WI38 (cell line): ENCODE data around the gene PRL.

Experiments used
- H3K4me3 ChIP-seq: 2 replicates; pipeline ENCODE4 v1.5.1; 2011; ENCODE audit warnings: low read depth, mild to moderate bottlenecking, control low read depth, low read length
- CTCF ChIP-seq: IDR thresholded peaks from 2 replicates; pipeline ENCODE4 v1.5.1; 2012; ENCODE audit warnings: low read depth, mild to moderate bottlenecking, control low read depth, low read length

Gene PRL

GRCh38 chr6:22328474-22328873, 31.6 kb upstream of the PRL start:
- TF ChIP-seq CTCF = no peak
- H3K4me3 ChIP-seq = no peak overlapping the region

- no peak overlapping the region for H3K4me3 ChIP-seq
- no peak for TF ChIP-seq CTCF
Measured at GRCh38 chr6:22327881-22328280, 31.0 kb upstream of the PRL start.

DNA sequence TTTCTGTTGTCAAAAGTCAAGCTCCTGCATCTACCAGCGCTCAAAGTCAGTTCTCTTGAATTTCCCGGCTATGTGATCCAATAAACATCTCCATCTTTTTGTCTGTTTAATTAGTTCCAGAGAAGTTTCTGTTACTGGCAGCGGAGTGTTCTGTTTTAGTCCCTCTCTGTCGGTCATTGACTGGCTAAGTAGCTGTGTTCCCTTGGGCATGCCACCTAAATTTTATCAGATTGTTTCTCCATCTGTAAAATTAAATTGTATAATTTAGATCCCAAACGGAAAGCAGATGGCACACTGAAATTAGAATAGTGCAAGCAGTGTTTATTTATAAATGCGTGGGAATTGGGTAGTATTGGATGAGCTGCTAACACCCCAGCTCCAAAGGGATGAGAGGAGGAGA, 29.7 kb upstream of the PRL start:
- H3K4me3 ChIP-seq = no peak overlapping the region
- TF ChIP-seq CTCF = no peak

- no peak for TF ChIP-seq CTCF
- H3K4me3 ChIP-seq = no peak overlapping the region
Measured at GRCh38 chr6:22325481-22325880, 28.6 kb upstream of the PRL start.

DNA sequence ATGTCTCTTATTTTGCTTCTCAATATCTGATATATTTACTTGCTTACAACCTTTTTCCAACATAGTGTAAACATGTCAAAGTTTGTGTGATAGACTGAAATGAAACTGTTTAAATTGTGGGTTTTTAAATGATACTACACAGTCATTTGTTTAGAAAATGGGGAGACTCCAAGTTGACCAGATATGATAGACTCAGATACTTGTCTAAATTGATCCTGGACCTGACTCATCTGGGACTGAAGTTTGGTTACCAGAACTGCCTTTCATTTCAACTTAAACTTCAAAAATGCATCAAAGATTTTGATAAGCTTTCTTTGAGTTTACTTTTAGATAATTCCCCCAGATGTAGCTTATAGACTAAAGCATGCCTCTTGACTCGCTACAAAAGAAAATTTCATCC, 27.0 kb upstream of the PRL start:
- TF ChIP-seq CTCF = no peak
- H3K4me3 ChIP-seq = no peak overlapping the region

GRCh38 chr6:22322103-22323030, 25.5 kb upstream of the PRL start:
- TF ChIP-seq CTCF = no peak
- H3K4me3 ChIP-seq = no peak overlapping the region

GRCh38 chr6:22320750-22321149, 23.9 kb upstream of the PRL start:
- no peak overlapping the region for H3K4me3 ChIP-seq
- no peak for TF ChIP-seq CTCF
